Stimulated activated CD8-positive, alpha-beta memory T cell treated with anti-CD3 and anti-CD28 coated beads, Interleukin-7, amount 100 ng/mL, for 1 hour (primary cell): ENCODE results near the gene CDH13.
A peak's percentile ranks its signal among the peaks of the same experiment; 100 is the strongest.

Experiments used
- DNase-seq, 2 donors: peaks; one replicate each; pipeline ENCODE4 v3.0.0-alpha.2; 2020; ENCODE audit warnings: low read depth in 2 of 2

CDH13 gene

DNA sequence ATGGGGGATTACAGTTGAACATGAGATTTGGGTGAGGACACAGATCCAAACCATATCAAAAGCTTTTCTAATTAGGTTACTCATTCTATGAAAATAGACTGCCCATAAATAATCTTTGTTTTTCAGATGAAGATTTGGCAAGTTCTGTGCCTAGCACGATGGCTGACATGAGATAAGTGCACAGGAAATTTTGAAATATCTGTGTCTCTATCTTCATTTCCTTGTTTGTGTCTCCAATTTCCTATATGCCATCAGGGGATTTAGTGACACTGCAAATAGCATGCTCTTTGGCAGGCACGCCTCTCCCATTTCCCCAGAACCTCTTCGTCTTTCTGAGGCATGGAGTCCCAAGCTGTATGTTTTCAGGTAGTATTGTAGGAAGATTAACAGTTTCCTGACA lies 544.6 kb downstream of the CDH13 start:
- DNase-seq, result no peak

DNA sequence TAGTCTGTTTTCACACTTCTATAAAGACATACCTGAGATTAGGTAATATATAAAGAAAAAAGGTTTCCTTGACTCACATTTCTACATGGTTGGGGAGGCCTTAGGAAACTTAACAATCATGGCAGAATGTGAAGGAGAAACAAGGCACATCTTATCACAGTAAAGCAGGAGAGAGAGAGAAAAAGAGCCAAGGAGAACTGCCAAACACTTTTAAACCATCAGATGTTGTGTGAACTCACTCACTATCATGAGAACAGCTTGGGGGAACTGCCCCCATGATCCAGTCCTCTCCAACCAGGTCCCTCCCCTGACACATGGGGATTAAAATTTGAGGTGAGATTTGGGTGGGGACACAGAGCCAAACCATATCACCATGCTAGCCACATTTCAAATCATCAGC lies 547.9 kb downstream of the CDH13 start:
- no peak for DNase-seq

DNA sequence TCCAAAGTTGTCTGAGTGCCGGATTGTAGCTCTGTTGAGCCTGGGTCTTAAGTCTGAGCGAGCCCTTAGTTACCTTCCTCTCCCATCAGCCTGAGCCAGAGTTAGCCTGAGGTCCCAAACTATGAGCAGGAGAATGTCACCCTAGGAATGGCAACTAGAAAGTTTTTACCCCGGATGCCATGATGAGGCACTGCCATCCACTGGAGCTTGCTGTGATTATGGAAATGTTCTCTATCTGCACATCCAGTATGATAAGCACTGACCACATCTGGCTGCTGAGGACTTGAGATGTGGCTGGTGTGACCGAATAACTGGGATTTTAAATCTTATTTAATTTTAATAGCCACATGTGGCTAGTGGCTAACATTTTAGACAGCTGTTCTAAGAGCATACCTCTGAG lies 550.0 kb downstream of the CDH13 start:
- DNase-seq, result no peak

- DNase-seq, result no peak
These were observed 559.1 kb downstream of the CDH13 start for GRCh38 chr16:83185902-83186301.

DNA sequence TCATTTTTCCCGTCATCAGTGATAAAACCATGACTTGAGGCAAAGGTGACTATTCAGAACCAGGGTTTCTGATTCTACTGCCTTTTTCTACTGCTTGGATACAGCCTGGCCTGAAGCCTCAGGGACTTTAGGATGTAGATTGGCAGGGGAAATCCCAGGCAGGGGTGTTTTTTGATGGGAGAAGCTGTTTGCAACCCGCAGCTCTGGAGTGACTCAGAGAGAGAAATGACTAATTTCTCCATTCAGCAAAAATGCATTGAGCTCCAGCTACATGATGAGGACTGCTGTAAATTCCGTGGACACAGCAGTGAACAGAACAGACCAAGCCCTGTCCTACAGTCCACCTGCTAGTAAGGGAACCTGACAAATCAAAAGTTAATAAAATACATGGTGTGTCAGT lies 560.6 kb downstream of the CDH13 start:
- DNase-seq, result no peak

DNA sequence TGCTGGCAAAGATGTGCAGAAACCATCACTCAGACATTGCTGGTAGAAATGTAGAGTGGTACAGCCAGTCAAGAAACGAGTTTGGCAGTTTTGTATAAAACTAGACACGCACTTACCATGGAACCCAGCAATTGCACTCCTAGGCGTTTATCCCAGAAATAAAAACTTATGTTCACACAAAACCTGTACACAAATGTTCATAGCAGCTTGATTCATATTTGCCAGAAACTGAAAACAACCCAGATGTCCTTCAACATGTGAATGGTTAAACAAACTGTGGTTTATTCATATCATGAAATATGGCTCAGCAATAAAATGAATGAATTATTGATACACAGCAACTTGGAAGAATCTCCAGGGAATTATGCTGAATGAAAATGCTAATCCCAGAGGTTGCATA lies 570.0 kb downstream of the CDH13 start:
- no peak for DNase-seq

- DNase-seq, result no peak
These were observed 570.7 kb downstream of the CDH13 start for GRCh38 chr16:83197450-83197849.

- DNase-seq, result no peak
These were observed 572.2 kb downstream of the CDH13 start for GRCh38 chr16:83198977-83199376.

DNA sequence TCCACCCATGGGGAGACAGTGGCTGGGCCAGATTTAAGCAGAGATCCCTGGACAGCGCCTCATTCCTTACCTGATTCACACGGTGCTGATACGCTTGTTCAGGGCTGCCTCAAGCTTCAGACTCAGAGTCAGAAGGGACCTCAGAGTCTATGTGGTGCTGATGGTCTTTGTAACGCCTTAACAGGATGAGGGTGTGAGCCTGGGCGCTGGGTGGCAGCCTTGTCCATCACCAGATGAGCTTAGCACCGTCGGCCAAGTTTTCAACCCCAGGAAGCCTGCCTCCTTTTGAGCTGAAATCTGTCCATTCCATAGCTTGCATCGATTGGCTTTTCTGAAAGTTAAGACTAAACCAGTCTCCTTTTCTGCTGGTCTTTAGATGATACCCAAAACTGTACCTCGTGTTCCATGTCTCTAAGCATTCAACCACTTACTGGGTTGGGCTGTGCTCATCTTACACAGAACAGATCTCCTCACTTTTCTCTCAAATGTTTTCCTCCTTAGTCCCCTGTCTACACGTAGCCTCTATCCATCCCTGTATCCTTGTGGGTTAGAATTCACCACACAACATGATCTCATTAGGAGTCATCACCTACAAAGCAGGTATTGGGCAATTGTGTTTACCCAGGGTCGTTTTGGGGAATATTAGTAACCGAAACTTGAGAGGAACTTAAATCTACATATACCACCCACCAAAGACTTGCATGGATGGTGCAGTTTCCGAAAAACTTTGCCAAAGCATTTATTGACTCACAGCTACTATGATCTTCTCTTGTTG lies 573.4 kb downstream of the CDH13 start:
- no peak for DNase-seq

DNA sequence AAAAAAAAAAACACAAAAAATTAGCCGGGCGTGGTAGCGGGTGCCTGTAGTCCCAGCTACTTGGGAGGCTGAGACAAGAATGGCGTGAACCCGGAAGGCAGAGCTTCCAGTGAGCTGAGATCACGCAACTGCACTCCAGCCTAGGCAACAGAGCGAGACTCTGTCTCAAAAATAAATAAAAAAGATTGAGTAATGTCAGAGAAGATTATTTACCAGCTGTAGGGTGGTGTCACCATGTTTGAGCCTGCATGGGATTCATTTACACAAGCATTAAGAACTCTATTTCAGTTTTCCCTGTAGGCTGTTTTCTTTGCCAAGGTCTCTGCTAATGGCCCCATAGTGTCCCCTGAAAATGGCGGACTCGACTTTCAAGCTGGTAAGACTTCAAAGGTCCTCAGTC lies 575.0 kb downstream of the CDH13 start:
- no peak for DNase-seq

DNA sequence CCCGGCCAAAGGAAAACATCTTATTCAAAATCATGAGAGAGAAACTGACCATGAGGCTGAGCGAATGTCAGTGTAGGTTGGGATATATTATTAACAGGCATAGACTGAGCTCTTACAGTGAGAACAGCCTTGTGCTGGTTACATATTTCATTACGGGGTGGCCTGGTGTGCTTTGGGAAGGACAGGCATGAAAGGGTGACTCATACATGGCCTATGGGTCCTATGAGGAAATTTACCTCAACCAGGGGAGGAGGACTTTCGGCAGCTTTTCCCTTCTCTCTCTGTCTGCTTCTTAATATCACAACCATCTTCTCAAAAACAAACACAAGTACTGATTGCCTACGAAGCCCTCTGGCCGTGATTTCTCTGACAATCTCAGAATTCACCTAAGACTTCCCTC lies 579.1 kb downstream of the CDH13 start:
- no peak for DNase-seq

DNA sequence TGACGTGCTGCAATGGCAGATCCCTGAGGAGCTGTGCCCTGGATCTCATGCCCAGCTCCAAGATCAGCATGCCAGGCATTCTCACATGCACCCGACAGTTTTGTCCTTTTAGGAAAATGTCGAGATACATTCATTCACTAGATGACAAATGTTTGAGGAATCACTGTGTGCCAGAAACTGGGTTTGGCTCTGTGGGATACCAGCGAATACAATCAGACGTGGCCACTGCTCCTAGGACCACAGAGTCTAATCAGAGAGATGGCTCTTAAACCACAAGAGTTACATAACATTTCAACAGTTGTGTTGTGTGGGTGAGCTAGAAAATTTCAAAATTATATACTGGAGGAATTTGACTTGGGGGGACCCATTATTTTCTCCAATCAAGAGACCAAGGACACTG lies 579.7 kb downstream of the CDH13 start:
- no peak for DNase-seq

- no peak for DNase-seq
These were observed 584.9 kb downstream of the CDH13 start for GRCh38 chr16:83211711-83212110.

DNA sequence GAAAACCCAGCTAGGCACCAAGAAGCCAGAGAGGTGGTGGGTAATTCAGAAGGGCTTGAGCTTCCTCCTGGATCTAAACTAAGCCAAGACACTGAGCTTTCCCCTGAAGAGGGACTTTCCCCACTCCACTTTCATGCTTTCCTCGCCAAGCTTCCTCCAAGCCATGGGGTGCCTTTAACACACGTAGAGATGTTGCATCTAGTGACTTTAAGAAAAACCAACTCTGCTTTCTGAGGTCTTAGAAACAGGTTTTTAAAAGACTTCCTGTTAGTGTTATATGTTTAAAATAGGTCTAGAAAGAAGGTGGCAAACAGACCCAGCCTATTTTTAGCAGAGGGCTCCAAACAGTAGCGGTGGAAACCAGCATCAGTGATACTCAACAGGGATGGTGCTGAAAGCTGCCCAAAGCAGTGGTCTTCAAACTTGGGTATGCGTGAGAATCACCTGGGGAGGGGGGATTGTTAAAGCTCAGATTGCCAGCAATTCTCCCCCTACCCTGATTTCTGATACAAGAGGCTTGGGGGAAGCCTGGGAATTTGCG lies 585.6 kb downstream of the CDH13 start:
- no peak for DNase-seq

GRCh38 chr16:83214671-83215070 lies 587.9 kb downstream of the CDH13 start:
- no peak for DNase-seq

DNA sequence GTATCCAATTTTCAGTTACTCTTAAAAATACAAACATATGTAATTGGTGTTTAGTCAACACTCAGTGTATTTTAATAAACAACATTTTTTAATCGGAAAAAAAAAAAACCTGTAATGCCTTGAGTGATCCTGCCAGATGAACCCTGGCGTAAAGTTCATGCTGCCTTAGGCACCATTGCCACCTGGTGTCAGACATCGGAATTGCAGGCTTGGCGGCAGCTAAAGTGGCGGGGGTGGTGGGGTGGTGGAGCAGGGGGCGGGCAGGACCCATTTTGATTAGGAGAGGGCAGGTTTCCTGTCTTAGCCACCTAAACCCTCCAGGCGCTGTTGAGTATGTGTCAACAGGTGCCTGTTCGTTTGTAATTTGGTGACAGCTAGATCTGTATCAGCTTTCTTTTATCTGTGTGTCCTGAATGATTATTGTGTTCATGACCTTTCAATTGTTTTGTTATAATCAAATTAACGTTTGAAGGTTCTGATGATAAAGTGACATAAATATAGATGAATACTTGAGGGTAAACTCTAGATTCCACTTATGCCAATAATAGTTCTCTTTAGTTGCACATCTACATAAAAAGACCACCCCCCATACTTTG lies 588.7 kb downstream of the CDH13 start:
- DNase-seq, result peak; percentile 2

DNA sequence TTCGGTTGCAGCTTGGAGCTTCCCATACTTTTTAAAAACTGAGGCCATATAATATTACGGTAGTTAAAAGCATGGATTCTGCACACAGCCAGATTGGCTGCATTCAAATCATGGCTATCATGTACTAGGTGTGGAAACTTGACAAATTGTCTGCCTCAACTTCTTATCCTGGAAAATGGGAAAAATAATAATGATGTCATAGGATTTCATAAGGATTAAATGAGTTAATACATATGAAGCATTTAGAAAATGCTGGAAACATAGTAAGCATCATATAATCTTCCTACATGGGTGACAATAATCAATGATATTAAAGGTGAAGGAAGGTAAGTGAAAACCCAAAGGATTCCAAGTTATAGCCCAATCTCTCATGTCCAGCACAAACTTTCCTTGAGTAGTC lies 592.5 kb downstream of the CDH13 start:
- no peak for DNase-seq

GRCh38 chr16:83220066-83220465 lies 593.3 kb downstream of the CDH13 start:
- DNase-seq, result no peak

- no peak for DNase-seq
These were observed 597.9 kb downstream of the CDH13 start for GRCh38 chr16:83224642-83225041.

- no peak for DNase-seq
These were observed 600.6 kb downstream of the CDH13 start for GRCh38 chr16:83227336-83227735.

DNA sequence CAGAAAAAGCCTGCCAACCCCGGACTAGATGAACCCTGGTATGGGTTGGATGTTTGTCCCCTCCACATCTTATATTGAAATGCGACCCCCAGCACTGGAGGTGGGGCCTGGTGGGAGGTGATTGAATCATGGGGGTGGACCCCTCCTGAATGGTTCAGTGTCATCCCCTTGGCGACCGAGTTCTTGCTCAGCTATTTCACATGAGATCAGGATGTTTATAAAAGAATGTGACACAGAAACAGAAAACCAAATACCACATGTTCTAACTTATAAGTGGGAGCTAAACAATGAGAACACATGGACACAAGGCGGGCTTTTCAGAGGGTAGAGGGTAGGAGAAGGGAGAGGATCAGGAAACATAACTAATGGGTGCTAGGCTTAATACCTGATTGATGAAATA lies 605.0 kb downstream of the CDH13 start:
- DNase-seq, result no peak

- no peak for DNase-seq
These were observed 606.4 kb downstream of the CDH13 start for GRCh38 chr16:83233153-83233552.

DNA sequence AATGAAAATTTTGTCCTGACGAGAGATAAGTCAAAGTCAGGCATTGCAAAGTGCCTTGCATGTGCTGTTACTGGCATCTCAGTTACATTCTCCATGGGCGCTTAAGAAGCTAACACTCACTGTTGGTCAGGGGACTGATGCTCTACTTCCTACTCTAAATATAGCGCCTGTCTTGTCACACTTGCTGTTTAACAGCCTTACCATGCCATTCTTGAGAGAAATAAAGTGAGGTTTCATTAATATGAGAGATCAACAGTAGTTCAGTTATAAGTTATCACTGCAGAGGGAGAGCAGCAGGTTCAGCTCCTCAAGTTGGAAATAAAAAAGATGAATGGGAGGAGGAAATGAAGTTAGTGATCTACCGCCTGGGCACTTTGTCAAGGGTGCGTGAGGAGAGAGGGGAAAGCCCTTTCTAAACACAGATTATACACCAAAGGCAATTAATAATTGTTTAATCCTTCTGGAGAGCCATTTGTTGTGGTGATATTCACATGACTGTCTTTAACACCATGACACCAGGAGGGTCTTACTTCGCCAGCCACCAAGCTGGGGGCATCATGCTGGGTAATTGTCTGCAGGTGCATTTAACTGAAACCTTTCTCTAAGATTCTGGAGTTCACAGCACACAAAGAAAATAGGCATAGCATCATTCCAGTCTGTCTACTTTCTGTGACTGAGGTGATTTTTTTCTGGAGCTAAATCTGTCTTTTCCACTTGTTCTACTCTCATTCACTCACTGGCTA lies 612.4 kb downstream of the CDH13 start:
- no peak for DNase-seq
